K562 (cell line): ENCODE measurements around the gene ATCAY. TPM values are rescaled to one million over a fixed set of nuclear protein-coding genes. Genes with fewer than 3 reads are reported as not detected.

ENCODE experiments used
- ATAC-seq: fragments of 200-7000 bp; cut with Tn5 transposase; 3 replicates; pipeline ENCODE4 v1.9.1; 2020; ENCODE audit warnings: moderate library complexity
- BruUV-seq: library from RNA; stranded (reverse); fragments of 400-500 nt; replicated peaks from 2 replicates; lab custom pipeline; 2021; lab: Mats Ljungman, UMichigan
- CTCF ChIA-PET: fragments of 300-600 bp; formaldehyde crosslinking; extraction: SDS; loops from one replicate; lab custom pipeline; 2021; ENCODE audit warnings: low intra/inter-chr PET ratio; lab: Yijun Ruan, JAX
- POLR2A ChIA-PET: fragments of 300-600, 350-650 bp; sonication (Branson Sonifier 250); formaldehyde crosslinking; extraction: SDS; loops from one replicate; lab custom pipeline; 2021; ENCODE audit warnings: antibody characterized with exemption, inconsistent platforms; lab: Yijun Ruan, JAX
- DNase-seq, 4 experiments: peaks; one replicate each; pipeline versions ENCODE4 v3.0.0 to v3.0.0-alpha.2; 2011 to 2018; ENCODE audit warnings: low spot score in 3 of 4, mixed read lengths in 3 of 4; ENCODE audit errors: extremely low read depth in 1 of 4
- FAIRE-seq: peaks from 2 replicates; lab custom pipeline; 2011; peaks lifted over from hg19 to GRCh38; lab: Jason Lieb, UNC
- H2AFZ ChIP-seq: 2 replicates; pipeline ENCODE4 v1.6.0; 2011; ENCODE audit warnings: low read depth, low read length, control low read depth, inconsistent platforms
- H3K27ac ChIP-seq: fragments of 200-600 bp; 3 replicates; pipeline ENCODE4 v1.8.0; 2011; ENCODE audit warnings: low read depth, mild to moderate bottlenecking, control low read depth, inconsistent platforms, low read length, moderate library complexity, mixed read lengths; ENCODE audit errors: extremely low read depth
- H3K27me3 ChIP-seq, 2 experiments: fragments of 300-600 bp in 1 of 2; 2 replicates in 1 of 2; 3 replicates in 1 of 2; pipeline versions ENCODE4 v1.6.0 to v1.8.0; 2011; ENCODE audit warnings: inconsistent platforms in 2 of 2, low read length in 2 of 2, mild to moderate bottlenecking in 1 of 2, mixed read lengths in 1 of 2, moderate library complexity in 1 of 2; ENCODE audit not compliant: control insufficient read depth in 2 of 2, insufficient read depth in 2 of 2
- H3K36me3 ChIP-seq: fragments of 300-600 bp; 3 replicates; pipeline ENCODE4 v1.8.0; 2011; ENCODE audit warnings: mild to moderate bottlenecking, low read length, inconsistent platforms; ENCODE audit not compliant: control insufficient read depth, insufficient read depth
- H3K4me1 ChIP-seq, 2 experiments: fragments of 200-600 bp in 1 of 2; replicated peaks in 1 of 2; 2 replicates in 1 of 2; 3 replicates in 1 of 2; pipeline versions ENCODE4 v1.5.1 to v1.8.0; 2011; ENCODE audit warnings: inconsistent platforms in 2 of 2, low read length in 2 of 2, mild to moderate bottlenecking in 1 of 2, mixed read lengths in 1 of 2, moderate library complexity in 1 of 2; ENCODE audit not compliant: control insufficient read depth in 2 of 2, insufficient read depth in 2 of 2
- H3K4me2 ChIP-seq: 2 replicates; pipeline ENCODE4 v1.6.1; 2011; ENCODE audit warnings: low read length, control low read depth, inconsistent platforms, mixed read lengths; ENCODE audit not compliant: insufficient read depth
- H3K4me3 ChIP-seq: fragments of 200-600 bp; sonication (generic), shearing (Covaris generic); 2 replicates; pipeline ENCODE4 v1.5.1; 2016; ENCODE audit warnings: control low read depth, inconsistent platforms
- H3K79me2 ChIP-seq: fragments of 200-600 bp; 3 replicates; pipeline ENCODE4 v1.8.0; 2011; ENCODE audit warnings: low read length, inconsistent platforms; ENCODE audit not compliant: control insufficient read depth, insufficient read depth
- H3K9ac ChIP-seq, 2 experiments: 2 replicates each; pipeline versions ENCODE4 v1.6.0 to v1.6.1; 2011; ENCODE audit warnings: low read depth in 2 of 2, low read length in 2 of 2, control low read depth in 1 of 2, inconsistent platforms in 1 of 2, mild to moderate bottlenecking in 1 of 2, mixed read lengths in 1 of 2; ENCODE audit not compliant: insufficient read depth in 1 of 2
- H3K9me1 ChIP-seq: one replicate; pipeline ENCODE4 v1.6.0; 2011; ENCODE audit warnings: inconsistent platforms, mild to moderate bottlenecking, low read length, moderate library complexity; ENCODE audit not compliant: control insufficient read depth, insufficient read depth
- H3K9me3 ChIP-seq: replicated peaks from 2 replicates; pipeline ENCODE4 v1.5.1; 2011; ENCODE audit warnings: low read depth, low read length, inconsistent platforms; ENCODE audit not compliant: control insufficient read depth, insufficient read depth
- H4K20me1 ChIP-seq: replicated peaks from 2 replicates; pipeline ENCODE4 v1.6.1; 2011; ENCODE audit warnings: low read length, inconsistent platforms, mixed read lengths; ENCODE audit not compliant: control insufficient read depth, insufficient read depth
- CREB5 ChIP-seq: fragments of 250-450 bp; sonication (Bioruptor Pico); IDR thresholded peaks from 2 replicates; pipeline ENCODE4 v1.5.0; 2020; ENCODE audit warnings: mild to moderate bottlenecking
- HOXB6 ChIP-seq: fragments of 250-450 bp; sonication (Bioruptor Pico); IDR thresholded peaks from 2 replicates; pipeline ENCODE4 v1.5.1; 2022; ENCODE audit warnings: mild to moderate bottlenecking, borderline replicate concordance
- MGA ChIP-seq: fragments of 450-650 bp; IDR thresholded peaks from 2 replicates; pipeline ENCODE4 v1.6.1; 2016; ENCODE audit warnings: mild to moderate bottlenecking, moderate library complexity
- MYBL2 ChIP-seq, 2 experiments: fragments of 450-650 bp in 1 of 2; sonication (generic) in 1 of 2; formaldehyde crosslinking in 1 of 2; IDR thresholded peaks; 2 replicates each; pipeline versions ENCODE4 v1.6.1 to v1.8.1; 2017 to 2022; ENCODE audit warnings: borderline replicate concordance in 1 of 2, inconsistent platforms in 1 of 2, low read depth in 1 of 2, mild to moderate bottlenecking in 1 of 2, missing genetic modification reagents in 1 of 2, moderate library complexity in 1 of 2
- RBBP5 ChIP-seq: fragments of 200-600 bp; sonication (generic); IDR thresholded peaks from 2 replicates; pipeline ENCODE4 v1.6.1; 2012; ENCODE audit warnings: borderline replicate concordance, mild to moderate bottlenecking, low read length, control low read depth, inconsistent platforms; ENCODE audit not compliant: insufficient read depth, poor library complexity, severe bottlenecking
- WGBS: fragments of 100-300 bp; shearing (Covaris generic); methylation state at CpG from one replicate; pipeline ENCODE4 v1.1.6; 2016; ENCODE audit warnings: low coverage, mixed read lengths; ENCODE audit not compliant: insufficient coverage; ENCODE audit errors: missing lambda C conversion rate; 5-methylcytosine and 5-hydroxymethylcytosine counted together
- in situ Hi-C: fragments of 300-500 bp; cut with MboI; formaldehyde crosslinking; loops from 4 replicates; pipeline ENCODE4 v1.15.0; 2018; ENCODE audit warnings: inconsistent platforms, mixed read lengths
- intact Hi-C: fragments of 100-400 bp; cut with micrococcal nuclease; formaldehyde crosslinking; loops from 2 replicates; pipeline ENCODE4 v1.14.2; 2022
- polyA plus RNA-seq, 8 experiments: library from polyadenylated mRNA; depleted of rRNA in 4 of 8; stranded (reverse) in 5 of 8; unstranded in 3 of 8; fragments of >200 nt; fragmentation: Nextera tagmentation in 2 of 8; fragmentation: Illumina TruSeq in 1 of 8; extraction: Ambion mirVana in 2 of 8; extraction: Trizol in 1 of 8; gene quantifications; 2 replicates each; pipeline versions ENCODE4 v1.2.1 to v1.2.3, GENCODE V29; 2011 to 2014; ENCODE audit warnings: inconsistent platforms in 1 of 8, missing spikeins in 1 of 8
- total RNA-seq, 7 experiments: library from RNA; depleted of rRNA in 6 of 7; stranded (reverse); fragments of >200 nt in 6 of 7; fragmentation: Illumina TruSeq in 2 of 7; extraction: Trizol in 2 of 7; gene quantifications; 2 replicates each; pipeline versions ENCODE4 v1.2.1 to v1.2.3, GENCODE V29; 2011 to 2021; ENCODE audit warnings: low replicate concordance in 1 of 7

The ATCAY gene
- total and polyA plus RNA-seq, 9 of the 15 experiments (the other 6 are each of a cell fraction or from before 2014, with no cell fraction given): not detected

- Histone ChIP-seq H3K4me3 (peak overlapping the region; percentile 18; the same call in 1 of the 2 replicates), H3K9ac (peak overlapping the region; percentile 45 to 90; a peak in 3 of 4 replicates), H3K27me3 (no peaks in the 10 kb centered on the region), H4K20me1 (peaks cover 4% of the 10 kb centered on the region; the same call in 1 of the 2 replicates), H3K9me3 (no peaks in the 10 kb centered on the region), H3K4me1 (peaks cover 33 to 69% of the 10 kb centered on the region in 2 experiments), H3K27ac (peak overlapping the region; percentile 60), H2AFZ (peak overlapping the region; percentile 75), H3K79me2 (no peaks in the 10 kb centered on the region), H3K9me1 (peaks cover 7% of the 10 kb centered on the region), H3K4me2 (peak overlapping the region; percentile 76), H3K36me3 (no peaks in the 10 kb centered on the region)
- intact Hi-C loops (no loop called here), in situ Hi-C loops (no loop called here)
- CTCF ChIA-PET: no interaction called here
- POLR2A ChIA-PET: interaction anchor here (0.5 to 2.1 kb wide), 6 partner anchors 18 to 63 kb away, joined by 3 to 7 read pairs (median 4); partner anchors contain the start of gene EEF2
- BruUV-seq: no TSS peak
- 21% methylated on average over 36 of the region's 41 CpGs for WGBS
- peak; percentile 82 for ATAC-seq
- peak; percentile 92 for FAIRE-seq
- DNase-seq: peak; percentile 80 to 91 (median 84)
- TF ChIP-seq MYBL2 (IDR thresholded peaks at IDR 0.05; ENCODE audit: low read depth) (no peak), MYBL2 (CRISPR knock-in tag; IDR thresholded peaks at IDR 0.05; ENCODE audit: borderline replicate concordance) (no peak), MGA (peak; percentile 97), CREB5 (no peak), RBBP5 (no peak), HOXB6 (CRISPR knock-in tag) (no peak)
Measured at GRCh38 chr19:3950871-3951861, 70.7 kb downstream of the ATCAY start.
